WTC11 (cell line): Measurements from ENCODE around the gene LGR6. TPM values are rescaled to one million over a fixed set of nuclear protein-coding genes. Genes with fewer than 3 reads are reported as not detected.

Source experiments
- ATAC-seq: fragments of 200-7000 bp; cut with Tn5 transposase; 2 replicates; pipeline ENCODE4 v1.10.0; 2021; ENCODE audit warnings: mild to moderate bottlenecking, moderate library complexity
- CTCF ChIA-PET: fragments of 300-600 bp; sonication (Branson Sonifier 250); formaldehyde crosslinking; loops from one replicate; lab custom pipeline; 2021; ENCODE audit warnings: antibody characterized with exemption; lab: Charles Lee
- POLR2A ChIA-PET: fragments of 350-600 bp; sonication (Branson Sonifier 250); formaldehyde crosslinking; loops from one replicate; lab custom pipeline; 2021; ENCODE audit warnings: antibody characterized with exemption; lab: Charles Lee
- DNase-seq: peaks from one replicate; pipeline ENCODE4 v3.0.0; 2021; ENCODE audit warnings: low spot score
- H3K27ac Mint-ChIP-seq: 2 replicates; pipeline ENCODE4 v1.8.0; 2021; ENCODE audit warnings: mixed read lengths
- H3K27me3 Mint-ChIP-seq: 2 replicates; pipeline ENCODE4 v1.8.0; 2021; ENCODE audit warnings: low read depth, mild to moderate bottlenecking, moderate library complexity, mixed read lengths
- H3K36me3 Mint-ChIP-seq: 2 replicates; pipeline ENCODE4 v1.8.0; 2021; ENCODE audit warnings: mixed read lengths
- H3K4me1 Mint-ChIP-seq: 2 replicates; pipeline ENCODE4 v1.8.0; 2022; ENCODE audit warnings: mixed read lengths
- H3K4me3 Mint-ChIP-seq: 2 replicates; pipeline ENCODE4 v1.8.0; 2021; ENCODE audit warnings: mild to moderate bottlenecking, moderate library complexity, mixed read lengths
- H3K9me3 Mint-ChIP-seq: 2 replicates; pipeline ENCODE4 v1.8.0; 2021; ENCODE audit warnings: mixed read lengths
- ATF1 ChIP-seq: sonication (generic); formaldehyde crosslinking; IDR thresholded peaks from 2 replicates; pipeline ENCODE4 v1.8.1; 2023; ENCODE audit warnings: mild to moderate bottlenecking, moderate library complexity, missing genetic modification reagents
- ATF6 ChIP-seq: sonication (generic); formaldehyde crosslinking; IDR thresholded peaks from 2 replicates; pipeline ENCODE4 v1.8.1; 2023; ENCODE audit warnings: mild to moderate bottlenecking, missing genetic modification reagents
- CREM ChIP-seq: sonication (generic); formaldehyde crosslinking; IDR thresholded peaks from 2 replicates; pipeline ENCODE4 v1.8.1; 2022; ENCODE audit warnings: mild to moderate bottlenecking, missing genetic modification reagents, moderate library complexity
- E2F1 ChIP-seq: sonication (generic); formaldehyde crosslinking; IDR thresholded peaks from 2 replicates; pipeline ENCODE4 v1.8.0; 2022; ENCODE audit warnings: mild to moderate bottlenecking, missing genetic modification reagents
- ETV6 ChIP-seq: sonication (generic); formaldehyde crosslinking; IDR thresholded peaks from 2 replicates; pipeline ENCODE4 v1.8.1; 2022; ENCODE audit warnings: mild to moderate bottlenecking, missing genetic modification reagents
- GRHL2 ChIP-seq: fragments of 250-450 bp; sonication (Bioruptor Pico); IDR thresholded peaks from 2 replicates; pipeline ENCODE4 v1.8.0; 2022; ENCODE audit warnings: mild to moderate bottlenecking, moderate library complexity; ENCODE audit not compliant: insufficient replicate concordance, severe bottlenecking
- IRF1 ChIP-seq: sonication (generic); formaldehyde crosslinking; IDR thresholded peaks from 2 replicates; pipeline ENCODE4 v1.8.0; 2023; ENCODE audit warnings: missing genetic modification reagents
- IRF2 ChIP-seq: sonication (generic); formaldehyde crosslinking; IDR thresholded peaks from 2 replicates; pipeline ENCODE4 v1.8.0; 2022; ENCODE audit warnings: low read depth, missing genetic modification reagents, borderline replicate concordance
- JAZF1 ChIP-seq: fragments of 250-450 bp; sonication (Bioruptor Pico); IDR thresholded peaks from 2 replicates; pipeline ENCODE4 v1.9.0; 2021; ENCODE audit warnings: moderate library complexity, mild to moderate bottlenecking, inconsistent platforms
- MAX ChIP-seq: sonication (generic); formaldehyde crosslinking; IDR thresholded peaks from 2 replicates; pipeline ENCODE4 v1.8.0; 2022; ENCODE audit warnings: mild to moderate bottlenecking, missing genetic modification reagents
- MYBL2 ChIP-seq: sonication (generic); formaldehyde crosslinking; IDR thresholded peaks from 2 replicates; pipeline ENCODE4 v1.8.1; 2023; ENCODE audit warnings: mild to moderate bottlenecking, moderate library complexity, missing genetic modification reagents
- NFYB ChIP-seq: sonication (generic); formaldehyde crosslinking; conservative IDR thresholded peaks from 2 replicates; pipeline ENCODE4 v1.8.0; 2022; ENCODE audit warnings: low read depth, missing genetic modification reagents
- NR3C1 ChIP-seq: sonication (generic); formaldehyde crosslinking; conservative IDR thresholded peaks from 2 replicates; pipeline ENCODE4 v1.8.1; 2023; ENCODE audit warnings: low read depth, mild to moderate bottlenecking, missing genetic modification reagents
- PRDM15 ChIP-seq: sonication (generic); formaldehyde crosslinking; IDR thresholded peaks from 2 replicates; pipeline ENCODE4 v1.8.0; 2022; ENCODE audit warnings: missing genetic modification reagents
- SMAD3 ChIP-seq: sonication (generic); formaldehyde crosslinking; IDR thresholded peaks from 2 replicates; pipeline ENCODE4 v1.8.0; 2022; ENCODE audit warnings: missing genetic modification reagents, mild to moderate bottlenecking, borderline replicate concordance
- STAT6 ChIP-seq: sonication (generic); formaldehyde crosslinking; conservative IDR thresholded peaks from 2 replicates; pipeline ENCODE4 v1.8.1; 2023; ENCODE audit warnings: mild to moderate bottlenecking, low read depth, missing genetic modification reagents, moderate library complexity
- ZNF232 ChIP-seq: sonication (generic); formaldehyde crosslinking; IDR thresholded peaks from 2 replicates; pipeline ENCODE4 v1.8.0; 2022; ENCODE audit warnings: mild to moderate bottlenecking, missing genetic modification reagents
- ZNF263 ChIP-seq: sonication (generic); formaldehyde crosslinking; IDR thresholded peaks from 2 replicates; pipeline ENCODE4 v1.8.1; 2022; ENCODE audit warnings: low read depth, mild to moderate bottlenecking, moderate library complexity, missing genetic modification reagents
- ZNF281 ChIP-seq: sonication (generic); formaldehyde crosslinking; IDR thresholded peaks from 2 replicates; pipeline ENCODE4 v1.8.0; 2023; ENCODE audit warnings: mild to moderate bottlenecking, missing genetic modification reagents
- ZSCAN18 ChIP-seq: fragments of 250-450 bp; sonication (Bioruptor Pico); IDR thresholded peaks from 2 replicates; pipeline ENCODE4 v2.1.2; 2022; ENCODE audit warnings: mild to moderate bottlenecking, moderate library complexity
- total RNA-seq: library from RNA; stranded (reverse); gene quantifications from 3 replicates; pipeline ENCODE4 v1.2.3, GENCODE V29; 2021

Gene LGR6
- total RNA-seq, 1 experiment from 2014 or later, result 1.1 TPM

GRCh38 chr1:202361224-202361623 is 167.6 kb downstream of the LGR6 start:
- ATAC-seq, result peak; percentile 31
- H3K9me3 Mint-ChIP-seq, result peaks cover 13% of the 10 kb centered on the region
- H3K4me1 Mint-ChIP-seq, result peaks cover 50% of the 10 kb centered on the region
- peak overlapping the region; percentile 96 for H3K27ac Mint-ChIP-seq
- H3K4me3 Mint-ChIP-seq, result peak overlapping the region; percentile 26
- no peaks in the 10 kb centered on the region; the same call in 1 of the 2 replicates for H3K27me3 Mint-ChIP-seq
- ChIA-PET CTCF (interaction anchor here (1.1 kb wide), 1 partner anchor 168 kb away, joined by 3 read pairs; no protein-coding TSS in a partner anchor), POLR2A (interaction anchor here (0.6 kb wide), 1 partner anchor 250 kb away, joined by 3 read pairs; no protein-coding TSS in a partner anchor)
- TF ChIP-seq JAZF1 (CRISPR knock-in tag) (no peak), NR3C1 (CRISPR knock-in tag) (no peak), ATF1 (no peak), ETV6 (CRISPR knock-in tag) (no peak), ATF6 (CRISPR knock-in tag) (no peak), ZNF281 (CRISPR knock-in tag) (no peak), NFYB (CRISPR knock-in tag) (no peak), ZSCAN18 (no peak), E2F1 (CRISPR knock-in tag) (no peak), MAX (CRISPR knock-in tag) (no peak), IRF1 (CRISPR knock-in tag) (no peak), STAT6 (CRISPR knock-in tag) (no peak), GRHL2 (CRISPR knock-in tag) (no peak)
- DNase-seq, result no peak
- peaks cover 12% of the 10 kb centered on the region for H3K36me3 Mint-ChIP-seq

- H3K4me3 Mint-ChIP-seq, result peak overlapping the region; percentile 26
- ATAC-seq (peak; percentile 41), DNase-seq (no peak)
- H3K4me1 Mint-ChIP-seq, result peaks cover 51% of the 10 kb centered on the region
- peaks cover 13% of the 10 kb centered on the region for H3K9me3 Mint-ChIP-seq
- no peaks in the 10 kb centered on the region; the same call in 1 of the 2 replicates for H3K27me3 Mint-ChIP-seq
- ChIA-PET CTCF (no interaction called here), POLR2A (interaction anchor here (0.6 kb wide), 1 partner anchor 250 kb away, joined by 3 read pairs; no protein-coding TSS in a partner anchor)
- peaks cover 12% of the 10 kb centered on the region for H3K36me3 Mint-ChIP-seq
- peak overlapping the region; percentile 96 for H3K27ac Mint-ChIP-seq
- TF ChIP-seq ZNF263 (CRISPR knock-in tag) (no peak), CREM (CRISPR knock-in tag) (no peak), MYBL2 (CRISPR knock-in tag) (no peak), ZNF232 (CRISPR knock-in tag) (no peak), IRF2 (CRISPR knock-in tag) (no peak), PRDM15 (CRISPR knock-in tag) (no peak), SMAD3 (CRISPR knock-in tag) (no peak)
These were observed 168.1 kb downstream of the LGR6 start for GRCh38 chr1:202361701-202362100.
